Sigmoid colon (tissue), 4 donors: Measurements from ENCODE around the gene IL1R2.

Experiments used
- EP300 ChIP-seq, 4 donors: sonication (generic); formaldehyde crosslinking; IDR thresholded peaks; one replicate each; pipeline ENCODE4 v1.6.1; 2017; ENCODE audit warnings: antibody characterized with exemption in 4 of 4
- POLR2AphosphoS5 ChIP-seq, 4 donors: sonication (generic); formaldehyde crosslinking; IDR thresholded peaks; one replicate each; pipeline ENCODE4 v1.6.1; 2017; ENCODE audit warnings: antibody characterized with exemption in 4 of 4
- TF ChIP-seq, protein P1 (sequence below), 4 experiments: fragments of 450-650 bp in 3 of 4; fragments of 200-600 bp in 1 of 4; IDR thresholded peaks; one replicate each; pipeline ENCODE4 v1.5.1; 2016 to 2019; ENCODE audit warnings: antibody characterized with exemption in 4 of 4, mild to moderate bottlenecking in 3 of 4, moderate library complexity in 2 of 4

DNA sequence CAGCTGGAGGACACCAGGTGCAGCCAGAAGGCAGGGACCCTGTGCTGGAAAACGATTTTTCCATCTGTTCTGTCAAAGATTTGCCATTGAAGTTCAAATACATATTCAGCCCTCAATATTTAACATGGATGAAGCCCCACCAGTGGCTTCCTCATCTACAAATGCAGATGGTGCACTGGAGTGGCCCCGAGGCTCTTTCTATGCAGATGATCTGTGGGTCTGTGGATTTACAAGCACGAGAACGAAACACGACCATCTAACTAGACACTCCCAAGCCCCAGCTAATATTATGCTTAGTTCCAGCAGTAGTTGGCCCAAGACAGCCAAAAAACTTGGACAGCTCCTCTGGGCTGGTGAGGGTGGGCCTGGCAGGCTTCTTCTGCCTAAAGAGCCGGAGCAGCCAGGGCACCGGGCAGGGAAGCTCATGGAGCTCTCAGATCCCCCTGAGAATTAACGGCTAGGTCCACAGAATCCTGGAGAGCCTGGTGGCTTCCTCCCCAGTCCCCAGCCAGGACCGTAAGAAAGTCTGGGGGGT lies 9.2 kb upstream of the IL1R2 start:
- TF ChIP-seq POLR2AphosphoS5 (IDR thresholded peaks at IDR 0.05) (no peak), EP300 (IDR thresholded peaks at IDR 0.05) (no peak)
- TF ChIP-seq, protein P1, sequence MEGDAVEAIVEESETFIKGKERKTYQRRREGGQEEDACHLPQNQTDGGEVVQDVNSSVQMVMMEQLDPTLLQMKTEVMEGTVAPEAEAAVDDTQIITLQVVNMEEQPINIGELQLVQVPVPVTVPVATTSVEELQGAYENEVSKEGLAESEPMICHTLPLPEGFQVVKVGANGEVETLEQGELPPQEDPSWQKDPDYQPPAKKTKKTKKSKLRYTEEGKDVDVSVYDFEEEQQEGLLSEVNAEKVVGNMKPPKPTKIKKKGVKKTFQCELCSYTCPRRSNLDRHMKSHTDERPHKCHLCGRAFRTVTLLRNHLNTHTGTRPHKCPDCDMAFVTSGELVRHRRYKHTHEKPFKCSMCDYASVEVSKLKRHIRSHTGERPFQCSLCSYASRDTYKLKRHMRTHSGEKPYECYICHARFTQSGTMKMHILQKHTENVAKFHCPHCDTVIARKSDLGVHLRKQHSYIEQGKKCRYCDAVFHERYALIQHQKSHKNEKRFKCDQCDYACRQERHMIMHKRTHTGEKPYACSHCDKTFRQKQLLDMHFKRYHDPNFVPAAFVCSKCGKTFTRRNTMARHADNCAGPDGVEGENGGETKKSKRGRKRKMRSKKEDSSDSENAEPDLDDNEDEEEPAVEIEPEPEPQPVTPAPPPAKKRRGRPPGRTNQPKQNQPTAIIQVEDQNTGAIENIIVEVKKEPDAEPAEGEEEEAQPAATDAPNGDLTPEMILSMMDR (IDR thresholded peaks at IDR 0.05): no peak
